SK-N-MC (cell line): ENCODE results near the gene ERCC4.

Experiments used
- EZH2 ChIP-seq: fragments of 200-600 bp; sonication (generic); IDR thresholded peaks from one replicate; pipeline ENCODE4 v1.6.1; 2017; ENCODE audit warnings: antibody characterized with exemption
- POLR2AphosphoS5 ChIP-seq: IDR thresholded peaks from 2 replicates; pipeline ENCODE4 v1.6.1; 2012; ENCODE audit warnings: mild to moderate bottlenecking, low read depth, low read length, borderline replicate concordance

DNA sequence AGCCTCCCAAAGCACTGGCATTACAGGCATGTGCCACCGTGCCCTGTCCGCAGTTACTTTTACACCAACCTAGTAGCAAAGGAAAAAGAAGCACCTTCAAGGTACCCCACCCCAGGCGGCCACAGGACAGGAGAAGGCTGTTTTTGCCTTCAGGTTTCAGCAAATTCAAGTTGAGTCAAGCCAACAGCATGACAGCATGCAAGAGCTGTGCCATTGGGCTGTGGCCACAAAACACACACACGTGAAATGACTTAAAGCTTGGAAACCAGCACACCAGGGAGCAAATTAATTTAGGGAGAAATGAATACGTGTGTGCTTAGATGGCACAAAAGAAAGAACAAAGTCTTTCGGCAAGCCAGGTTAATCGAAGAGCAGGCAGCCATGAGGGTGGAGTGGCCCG is 39.7 kb downstream of the ERCC4 start:
- TF ChIP-seq EZH2 (no peak), POLR2AphosphoS5 (no peak)
